ENCODE data around the gene TCF25. TPM values are rescaled to one million over a fixed set of nuclear protein-coding genes. Genes with fewer than 3 reads are reported as not detected.

TCF25 gene
- total and polyA plus RNA-seq, 4 experiments from 2014 or later = 86.4 to 308 (median 195) TPM

GRCh38 chr16:89880477-89881367 lies 7.3 kb downstream of the TCF25 start:
- intact Hi-C loops (cut with micrococcal nuclease) = no loop called here
- H3K9me3 Mint-ChIP-seq = no peaks in the 10 kb centered on the region
- POLR2A ChIA-PET (ENCODE audit: partially characterized antibody) = no interaction called here
- no peak overlapping the region for H3K4me3 ChIP-seq (ENCODE audit: low read length in 2 of 2)
- no peaks in the 10 kb centered on the region for H3K27me3 Mint-ChIP-seq
- H3K4me1 ChIP-seq (ENCODE audit: insufficient read depth, low read length) = peaks cover 3% of the 10 kb centered on the region
- no peaks in the 10 kb centered on the region for H3K9me3 ChIP-seq (ENCODE audit: control insufficient read depth in 1 of 2, low read length in 2 of 2)
- H3K27ac Mint-ChIP-seq = peak overlapping the region in 2 of 7 donors; percentile 17 to 63
- H3K27me3 ChIP-seq (ENCODE audit: insufficient read depth, low read length) = no peaks in the 10 kb centered on the region
- CTCF ChIA-PET (ENCODE audit: partially characterized antibody) = interaction anchor here (0.6 kb wide), 1 partner anchor 182 kb away, joined by 4 read pairs; no protein-coding TSS in a partner anchor
- H3K36me3 ChIP-seq (ENCODE audit: insufficient read depth, low read length) = peaks cover 50% of the 10 kb centered on the region
- no peak for DNase-seq
- H3K4me3 Mint-ChIP-seq = no peak overlapping the region
- peaks cover 4 to 25% (median 13%) of the 10 kb centered on the region in 4 donors for H3K4me1 Mint-ChIP-seq
- peaks cover 44 to 50% of the 10 kb centered on the region in 2 donors for H3K36me3 Mint-ChIP-seq
- H3K27ac ChIP-seq (ENCODE audit: low read depth, low read length) = no peak overlapping the region

- ChIA-PET CTCF (ENCODE audit: partially characterized antibody) (interaction anchor here (0.7 kb wide), 1 partner anchor 26 kb away, joined by 4 read pairs; no protein-coding TSS in a partner anchor), POLR2A (ENCODE audit: partially characterized antibody) (no interaction called here)
- Histone ChIP-seq H3K36me3 (ENCODE audit: insufficient read depth, low read length) (peaks cover 51% of the 10 kb centered on the region), H3K27ac (ENCODE audit: low read depth, low read length) (no peak overlapping the region), H3K9me3 (ENCODE audit: control insufficient read depth in 1 of 2, low read length in 2 of 2) (no peaks in the 10 kb centered on the region), H3K27me3 (ENCODE audit: insufficient read depth, low read length) (no peaks in the 10 kb centered on the region), H3K4me3 (ENCODE audit: low read length in 2 of 2) (no peak overlapping the region), H3K4me1 (ENCODE audit: insufficient read depth, low read length) (no peaks in the 10 kb centered on the region)
- Mint-ChIP-seq H3K9me3 (no peaks in the 10 kb centered on the region), H3K27ac (peak overlapping the region in 1 of 7 donors; percentile 17), H3K27me3 (no peaks in the 10 kb centered on the region), H3K4me3 (no peak overlapping the region), H3K4me1 (peaks cover 4 to 25% (median 13%) of the 10 kb centered on the region in 4 donors), H3K36me3 (peaks cover 48 to 54% of the 10 kb centered on the region in 2 donors)
- DNase-seq = no peak
- intact Hi-C loops (cut with micrococcal nuclease) = no loop called here
Observed at GRCh38 chr16:89881368-89881730, 8.0 kb downstream of the TCF25 start.

- H3K4me1 ChIP-seq (ENCODE audit: insufficient read depth, low read length) = no peaks in the 10 kb centered on the region
Observed at GRCh38 chr16:89883346-89884040, 10.1 kb downstream of the TCF25 start.

GRCh38 chr16:89884041-89884421 lies 10.6 kb downstream of the TCF25 start:
- no peak overlapping the region for H3K4me3 Mint-ChIP-seq
- peak overlapping the region in 1 of 7 donors; percentile 54 for H3K27ac Mint-ChIP-seq

More at GRCh38 chr16:89883346-89884040, 10.1 kb downstream of the TCF25 start:
- Histone ChIP-seq H3K36me3 (ENCODE audit: insufficient read depth, low read length) (peaks cover 63% of the 10 kb centered on the region), H3K9me3 (ENCODE audit: control insufficient read depth in 1 of 2, low read length in 2 of 2) (no peaks in the 10 kb centered on the region), H3K27me3 (ENCODE audit: insufficient read depth, low read length) (no peaks in the 10 kb centered on the region), H3K27ac (ENCODE audit: low read depth, low read length) (no peak overlapping the region), H3K4me3 (ENCODE audit: low read length in 2 of 2) (no peak overlapping the region)
- CTCF ChIA-PET (ENCODE audit: partially characterized antibody) = no interaction called here
- peak overlapping the region in 5 of 7 donors; percentile 10 to 84 (median 54) for H3K27ac Mint-ChIP-seq
- intact Hi-C loops (cut with micrococcal nuclease) = no loop called here
- no peaks in the 10 kb centered on the region for H3K27me3 Mint-ChIP-seq
- POLR2A ChIA-PET (ENCODE audit: partially characterized antibody) = no interaction called here
- H3K36me3 Mint-ChIP-seq = peaks cover 57 to 60% of the 10 kb centered on the region in 2 donors
- DNase-seq = no peak
- peaks cover 0 to 2% (median 0%) of the 10 kb centered on the region in 8 donors for H3K9me3 Mint-ChIP-seq
- no peak overlapping the region for H3K4me3 Mint-ChIP-seq
- H3K4me1 Mint-ChIP-seq = peaks cover 4 to 20% (median 12%) of the 10 kb centered on the region in 4 donors

GRCh38 chr16:89887243-89887642 lies 13.9 kb downstream of the TCF25 start:
- Mint-ChIP-seq H3K36me3 (peaks cover 41 to 63% of the 10 kb centered on the region in 2 donors), H3K4me1 (peaks cover 6 to 14% (median 11%) of the 10 kb centered on the region in 4 donors), H3K27ac (peak overlapping the region in 2 of 7 donors; percentile 54 to 59), H3K4me3 (no peak overlapping the region), H3K27me3 (no peaks in the 10 kb centered on the region), H3K9me3 (peaks cover 0 to 2% (median 0%) of the 10 kb centered on the region in 8 donors)
- intact Hi-C loops (cut with micrococcal nuclease) = no loop called here
- ChIA-PET POLR2A (ENCODE audit: partially characterized antibody) (no interaction called here), CTCF (ENCODE audit: partially characterized antibody) (interaction anchor here (1.1 kb wide), 1 partner anchor 187 kb away, joined by 4 read pairs; no protein-coding TSS in a partner anchor)
- no peak for DNase-seq
- Histone ChIP-seq H3K4me3 (ENCODE audit: low read length in 2 of 2) (no peak overlapping the region), H3K27ac (ENCODE audit: low read depth, low read length) (no peak overlapping the region), H3K9me3 (ENCODE audit: control insufficient read depth in 1 of 2, low read length in 2 of 2) (no peaks in the 10 kb centered on the region), H3K27me3 (ENCODE audit: insufficient read depth, low read length) (no peaks in the 10 kb centered on the region), H3K4me1 (ENCODE audit: insufficient read depth, low read length) (peaks cover 4% of the 10 kb centered on the region), H3K36me3 (ENCODE audit: insufficient read depth, low read length) (peaks cover 54% of the 10 kb centered on the region)

More at GRCh38 chr16:89884041-89884421, 10.6 kb downstream of the TCF25 start:
- H3K4me3 ChIP-seq (ENCODE audit: low read length in 2 of 2) = no peak overlapping the region
- no peaks in the 10 kb centered on the region for H3K4me1 ChIP-seq (ENCODE audit: insufficient read depth, low read length)
- Mint-ChIP-seq H3K36me3 (peaks cover 54 to 58% of the 10 kb centered on the region in 2 donors), H3K9me3 (peaks cover 0 to 2% (median 0%) of the 10 kb centered on the region in 8 donors), H3K4me1 (peaks cover 4 to 16% (median 12%) of the 10 kb centered on the region in 4 donors), H3K27me3 (no peaks in the 10 kb centered on the region)
- intact Hi-C loops (cut with micrococcal nuclease) = no loop called here
- ChIA-PET POLR2A (ENCODE audit: partially characterized antibody) (no interaction called here), CTCF (ENCODE audit: partially characterized antibody) (no interaction called here)
- H3K9me3 ChIP-seq (ENCODE audit: control insufficient read depth in 1 of 2, low read length in 2 of 2) = no peaks in the 10 kb centered on the region
- H3K27ac ChIP-seq (ENCODE audit: low read depth, low read length) = no peak overlapping the region
- no peaks in the 10 kb centered on the region for H3K27me3 ChIP-seq (ENCODE audit: insufficient read depth, low read length)
- H3K36me3 ChIP-seq (ENCODE audit: insufficient read depth, low read length) = peaks cover 59% of the 10 kb centered on the region
- DNase-seq = no peak

GRCh38 chr16:89890200-89890599 lies 16.8 kb downstream of the TCF25 start:
- POLR2A ChIA-PET (ENCODE audit: partially characterized antibody) = no interaction called here

More at GRCh38 chr16:89890200-89890599, 16.8 kb downstream of the TCF25 start:
- Histone ChIP-seq H3K9me3 (ENCODE audit: control insufficient read depth in 1 of 2, low read length in 2 of 2) (no peaks in the 10 kb centered on the region), H3K4me1 (ENCODE audit: insufficient read depth, low read length) (peaks cover 4% of the 10 kb centered on the region), H3K27me3 (ENCODE audit: insufficient read depth, low read length) (no peaks in the 10 kb centered on the region), H3K27ac (ENCODE audit: low read depth, low read length) (no peak overlapping the region), H3K4me3 (ENCODE audit: low read length in 2 of 2) (no peak overlapping the region), H3K36me3 (ENCODE audit: insufficient read depth, low read length) (peaks cover 45% of the 10 kb centered on the region)
- DNase-seq = no peak
- Mint-ChIP-seq H3K36me3 (peaks cover 26 to 63% of the 10 kb centered on the region in 2 donors), H3K27ac (peak overlapping the region in 2 of 7 donors; percentile 33 to 62), H3K4me3 (no peak overlapping the region), H3K9me3 (peaks cover 0 to 2% (median 0%) of the 10 kb centered on the region in 8 donors), H3K27me3 (no peaks in the 10 kb centered on the region), H3K4me1 (peaks cover 6 to 8% (median 7%) of the 10 kb centered on the region in 4 donors)
- intact Hi-C loops (cut with micrococcal nuclease) = no loop called here
- CTCF ChIA-PET (ENCODE audit: partially characterized antibody) = interaction anchor here (0.7 kb wide), 1 partner anchor 9 kb away, joined by 3 read pairs; no protein-coding TSS in a partner anchor
